Lower lobe of right lung (tissue), 2 donors: ENCODE data around the gene PLA2G4B. TPM values are rescaled to one million over a fixed set of nuclear protein-coding genes. Genes with fewer than 3 reads are reported as not detected.

Source experiments
- ATAC-seq, 2 donors: fragments of 200-7000 bp; cut with Tn5 transposase; one replicate each; pipeline ENCODE4 v1.9.1; 2020 to 2022; ENCODE audit warnings: mild to moderate bottlenecking in 2 of 2, moderate library complexity in 2 of 2
- DNase-seq: peaks from one replicate; pipeline ENCODE4 v3.0.0-alpha.2; 2020
- H3K27ac ChIP-seq: fragments of 200-600 bp; one replicate; pipeline ENCODE4 v1.8.0; 2022
- H3K27me3 ChIP-seq: fragments of 200-600 bp; one replicate; pipeline ENCODE4 v1.8.0; 2022; ENCODE audit warnings: low read depth
- H3K36me3 ChIP-seq: fragments of 200-600 bp; one replicate; pipeline ENCODE4 v1.8.0; 2022; ENCODE audit warnings: mild to moderate bottlenecking
- H3K4me1 ChIP-seq: fragments of 200-600 bp; one replicate; pipeline ENCODE4 v1.8.0; 2022
- H3K4me3 ChIP-seq: fragments of 200-600 bp; one replicate; pipeline ENCODE4 v1.8.0; 2022; ENCODE audit warnings: mild to moderate bottlenecking
- H3K9me3 ChIP-seq: fragments of 200-600 bp; one replicate; pipeline ENCODE4 v1.8.0; 2022
- intact Hi-C: fragments of 100-400 bp; cut with DNase I; formaldehyde crosslinking; loops from one replicate; pipeline ENCODE4 v1.11.0; 2022
- total RNA-seq: library from RNA; stranded (reverse); fragmentation: NEBNext Ultra II Directional; extraction: Animal tissue kit (Norgen Biotek cat#: 25700); gene quantifications from one replicate; pipeline ENCODE4 v1.2.1, GENCODE V29; 2021
- TF ChIP-seq, protein P1 (sequence below): fragments of 200-600 bp; IDR thresholded peaks from one replicate; pipeline ENCODE4 v1.8.0; 2022; ENCODE audit warnings: antibody characterized with exemption, mild to moderate bottlenecking
- donor health status: DM: no; HTN: yes; CAD: no; lungs with severe emphysema.

The PLA2G4B gene
- total RNA-seq, 1 donor from 2014 or later: 13.8 TPM

DNA sequence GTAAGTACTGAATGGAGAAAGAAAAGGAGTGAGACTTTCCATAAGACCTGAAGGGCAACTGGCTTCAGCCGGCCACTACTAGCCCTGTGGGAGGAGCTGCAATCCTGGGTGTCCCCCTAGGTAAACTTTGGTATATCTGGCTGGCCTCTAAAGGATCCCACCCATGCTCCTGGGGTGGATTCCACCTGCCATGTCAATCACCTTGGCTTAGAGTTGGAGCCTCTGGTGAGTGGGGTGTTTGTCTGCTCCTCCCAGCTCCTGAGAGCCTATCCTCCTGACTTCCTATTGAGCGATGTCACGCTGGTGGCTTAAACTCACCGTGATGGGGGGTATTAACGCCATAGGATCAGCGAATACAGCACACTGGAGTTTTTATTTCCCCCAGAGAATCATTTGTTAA, 52.6 kb downstream of the PLA2G4B start:
- H3K36me3 ChIP-seq: no peaks in the 10 kb centered on the region
- H3K27me3 ChIP-seq: no peaks in the 10 kb centered on the region
- ATAC-seq (no peak), DNase-seq (no peak)
- TF ChIP-seq, protein P1, sequence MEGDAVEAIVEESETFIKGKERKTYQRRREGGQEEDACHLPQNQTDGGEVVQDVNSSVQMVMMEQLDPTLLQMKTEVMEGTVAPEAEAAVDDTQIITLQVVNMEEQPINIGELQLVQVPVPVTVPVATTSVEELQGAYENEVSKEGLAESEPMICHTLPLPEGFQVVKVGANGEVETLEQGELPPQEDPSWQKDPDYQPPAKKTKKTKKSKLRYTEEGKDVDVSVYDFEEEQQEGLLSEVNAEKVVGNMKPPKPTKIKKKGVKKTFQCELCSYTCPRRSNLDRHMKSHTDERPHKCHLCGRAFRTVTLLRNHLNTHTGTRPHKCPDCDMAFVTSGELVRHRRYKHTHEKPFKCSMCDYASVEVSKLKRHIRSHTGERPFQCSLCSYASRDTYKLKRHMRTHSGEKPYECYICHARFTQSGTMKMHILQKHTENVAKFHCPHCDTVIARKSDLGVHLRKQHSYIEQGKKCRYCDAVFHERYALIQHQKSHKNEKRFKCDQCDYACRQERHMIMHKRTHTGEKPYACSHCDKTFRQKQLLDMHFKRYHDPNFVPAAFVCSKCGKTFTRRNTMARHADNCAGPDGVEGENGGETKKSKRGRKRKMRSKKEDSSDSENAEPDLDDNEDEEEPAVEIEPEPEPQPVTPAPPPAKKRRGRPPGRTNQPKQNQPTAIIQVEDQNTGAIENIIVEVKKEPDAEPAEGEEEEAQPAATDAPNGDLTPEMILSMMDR: no peak
- H3K4me3 ChIP-seq: no peak overlapping the region
- no peak overlapping the region for H3K27ac ChIP-seq
- intact Hi-C loops: no loop called here
- H3K4me1 ChIP-seq: peaks cover 26% of the 10 kb centered on the region
- no peaks in the 10 kb centered on the region for H3K9me3 ChIP-seq

DNA sequence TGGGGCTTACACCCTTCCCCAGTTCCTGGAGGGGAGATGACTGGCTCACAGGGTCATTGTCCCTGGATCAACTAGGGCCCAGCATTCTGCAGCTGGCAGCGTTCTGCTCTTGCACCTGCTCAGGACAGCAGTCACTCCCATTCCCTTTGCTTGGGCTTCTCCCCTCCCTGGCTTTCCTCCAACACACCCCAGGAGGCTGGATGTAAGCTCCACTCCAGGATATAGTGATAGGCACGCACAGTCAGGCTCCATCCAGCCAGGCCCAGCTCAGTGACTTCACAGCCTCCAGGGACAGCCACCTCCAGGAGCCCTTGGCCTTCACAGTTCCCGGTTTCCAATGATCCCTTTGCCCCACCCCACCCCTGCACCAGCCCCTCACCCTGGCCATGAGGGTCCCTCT, 53.3 kb downstream of the PLA2G4B start:
- Histone ChIP-seq H3K4me3 (no peak overlapping the region), H3K4me1 (peaks cover 26% of the 10 kb centered on the region), H3K27ac (no peak overlapping the region), H3K9me3 (no peaks in the 10 kb centered on the region), H3K27me3 (no peaks in the 10 kb centered on the region), H3K36me3 (no peaks in the 10 kb centered on the region)
- TF ChIP-seq, protein P1: no peak
- intact Hi-C loops: no loop called here
- no peak for ATAC-seq
- DNase-seq: no peak

DNA sequence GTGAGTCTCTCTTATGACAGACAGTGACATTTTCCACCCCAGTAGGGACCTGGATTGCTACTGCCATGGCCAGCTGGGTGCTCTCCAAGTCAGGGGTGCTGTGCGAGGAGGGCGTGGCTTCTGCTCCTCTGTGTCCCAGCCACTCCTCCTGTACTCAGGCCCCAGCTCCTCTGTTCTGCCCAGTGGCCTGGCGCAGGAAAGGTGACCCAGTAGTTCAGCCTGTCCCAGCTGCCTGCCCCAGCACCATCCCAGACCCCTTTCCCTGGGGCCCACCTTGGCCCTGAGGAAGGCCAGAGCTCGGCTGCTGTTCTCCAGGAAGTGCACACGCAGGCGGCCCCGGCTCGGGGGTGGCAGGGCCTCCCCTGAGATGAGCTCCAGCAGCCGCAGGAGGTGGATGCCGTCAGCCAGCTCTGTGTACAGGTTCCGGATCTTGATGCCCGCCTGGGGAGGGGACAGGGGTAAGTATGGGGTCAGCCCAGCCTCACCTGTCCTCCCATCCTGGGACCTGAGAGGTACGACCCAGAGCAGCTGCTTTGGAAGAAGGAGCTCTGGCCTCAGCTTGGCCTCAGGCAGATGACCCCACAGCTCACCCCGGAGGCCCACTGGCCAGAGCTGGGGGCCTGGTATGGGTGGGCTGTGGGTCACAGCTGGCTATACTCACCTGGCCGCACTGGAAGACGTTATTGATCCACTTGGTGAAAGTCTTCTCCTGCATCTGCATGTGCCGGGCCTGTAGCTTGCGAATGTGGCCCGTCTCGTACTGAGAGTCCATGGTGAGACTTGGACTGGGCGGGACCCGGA, 54.2 kb downstream of the PLA2G4B start:
- peaks cover 26% of the 10 kb centered on the region for H3K4me1 ChIP-seq
- H3K27me3 ChIP-seq: no peaks in the 10 kb centered on the region
- ATAC-seq: peak; percentile 59 to 65
- DNase-seq: peak; percentile 85
- H3K9me3 ChIP-seq: no peaks in the 10 kb centered on the region
- peaks cover 8% of the 10 kb centered on the region for H3K36me3 ChIP-seq
- intact Hi-C loops: no loop called here
- no peak overlapping the region for H3K4me3 ChIP-seq
- H3K27ac ChIP-seq: no peak overlapping the region
- TF ChIP-seq, protein P1: no peak

DNA sequence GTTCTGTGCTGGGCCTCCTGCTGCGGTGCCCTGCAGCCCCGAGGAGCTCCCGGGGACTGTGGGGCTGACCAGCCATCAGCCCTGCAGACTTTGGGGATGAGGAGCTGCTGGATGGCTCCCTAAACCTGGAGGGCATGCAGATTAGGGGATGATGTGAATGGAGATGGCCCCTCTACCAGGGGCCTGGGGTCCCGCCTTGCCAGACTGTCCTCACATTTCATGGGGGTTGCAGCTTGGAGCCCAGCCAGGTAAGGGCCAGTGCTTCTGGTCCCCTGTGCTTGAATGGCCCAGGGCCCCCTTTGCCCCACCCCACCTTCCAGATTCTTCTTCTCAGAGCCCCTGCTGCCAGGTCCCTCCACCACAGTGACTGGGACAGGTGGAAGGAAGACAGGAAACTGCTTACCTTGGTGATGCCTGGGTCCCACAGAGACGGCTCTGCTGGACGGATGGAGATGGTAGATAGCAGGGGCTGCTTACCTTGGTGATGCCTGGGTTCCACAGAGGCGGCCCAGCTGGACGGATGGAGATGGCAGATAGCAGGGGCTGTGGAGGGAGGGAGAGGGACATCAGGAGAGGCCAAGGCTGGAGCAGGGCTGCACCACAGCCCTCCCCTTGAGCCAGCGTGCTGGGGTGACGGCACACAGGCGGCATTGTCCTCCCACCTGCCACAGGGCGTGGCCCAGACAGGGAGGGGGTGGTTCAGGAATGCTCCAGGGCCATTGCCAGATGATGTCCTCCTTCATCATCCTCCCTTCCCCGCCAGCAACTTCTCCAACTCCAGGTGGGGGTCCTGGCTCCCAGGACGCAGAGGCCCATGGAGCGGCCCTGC, 55.0 kb downstream of the PLA2G4B start, which contains the start of gene SPTBN5:
Gene SPTBN5 (minus strand): TSS at position 632 of the 829 bp plus-strand sequence. CDS start 556 bp downstream, at position 76.
- peak within 1 kb of the TSS; percentile 6 for H3K4me3 ChIP-seq
- H3K36me3 ChIP-seq: peaks cover 15% of the 10 kb centered on the region
- H3K9me3 ChIP-seq: no peaks in the 10 kb centered on the region
- TF ChIP-seq, protein P1: no peak
- intact Hi-C loops: no loop called here
- H3K27ac ChIP-seq: peak within 1 kb of the TSS; percentile 79
- H3K27me3 ChIP-seq: no peaks in the 10 kb centered on the region
- H3K4me1 ChIP-seq: peaks cover 26% of the 10 kb centered on the region
- ATAC-seq (peak in 1 of 2 donors; percentile 1), DNase-seq (no peak)

DNA sequence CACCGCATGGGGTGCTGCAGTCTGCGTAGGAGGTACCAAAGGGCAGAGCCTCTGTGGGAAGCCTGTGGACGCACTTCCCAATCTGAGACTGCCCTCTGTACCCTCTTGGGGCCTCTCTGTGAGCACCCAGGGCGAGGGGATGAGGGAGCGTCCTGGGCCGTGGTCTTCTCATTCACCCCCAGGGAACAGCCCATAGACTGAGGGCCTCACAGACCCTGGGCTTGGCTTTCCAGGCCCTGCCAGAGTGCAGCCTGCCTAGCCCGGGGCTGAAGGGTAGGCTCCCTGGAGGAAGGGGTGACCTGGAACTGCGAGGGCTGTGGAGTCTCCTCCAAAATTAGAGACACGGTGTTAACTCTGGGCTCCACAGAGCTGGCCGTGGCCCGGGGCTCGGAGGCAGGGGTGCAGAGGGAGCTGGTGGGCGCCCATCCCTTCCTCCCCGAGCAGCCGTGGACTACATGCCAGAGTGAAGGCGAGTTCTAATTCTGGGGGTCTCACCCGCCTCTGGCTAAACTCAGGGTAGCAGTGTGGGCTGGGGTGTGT, 55.7 kb downstream of the PLA2G4B start:
- DNase-seq: no peak
- peak overlapping the region; percentile 6 for H3K4me3 ChIP-seq
- TF ChIP-seq, protein P1: no peak
- H3K27ac ChIP-seq: peak overlapping the region; percentile 79
- no peaks in the 10 kb centered on the region for H3K27me3 ChIP-seq
- no peaks in the 10 kb centered on the region for H3K9me3 ChIP-seq
- H3K36me3 ChIP-seq: peaks cover 22% of the 10 kb centered on the region
- peaks cover 26% of the 10 kb centered on the region for H3K4me1 ChIP-seq
- ATAC-seq: peak in 1 of 2 donors; percentile 2
- intact Hi-C loops: no loop called here
